ENCODE results near the gene KCMF1. TPM values are rescaled to one million over a fixed set of nuclear protein-coding genes. Genes with fewer than 3 reads are reported as not detected.

The KCMF1 gene
- total RNA-seq, 2 donors from 2014 or later, result 96.2 to 118 TPM

- Histone ChIP-seq H3K27ac (no peak overlapping the region), H3K27me3 (no peaks in the 10 kb centered on the region), H3K36me3 (no peaks in the 10 kb centered on the region), H3K9ac (ENCODE audit: low read depth in 2 of 2, low read length in 2 of 2) (no peak overlapping the region), H3K4me3 (no peak overlapping the region), H3K4me1 (no peaks in the 10 kb centered on the region), H3K9me3 (no peaks in the 10 kb centered on the region)
- no peak for DNase-seq
- intact Hi-C loops (cut with DNase I), result loop anchor here (5.0 kb wide), 1 partner anchor 84 kb away; no protein-coding TSS in a partner anchor
- no peak for TF ChIP-seq CTCF (IDR thresholded peaks at IDR 0.05)
Observed at GRCh38 chr2:85011747-85012146, 40.8 kb downstream of the KCMF1 start.

- TF ChIP-seq CTCF (IDR thresholded peaks at IDR 0.05), result no peak
- Histone ChIP-seq H3K4me1 (no peaks in the 10 kb centered on the region), H3K27me3 (no peaks in the 10 kb centered on the region), H3K9ac (ENCODE audit: low read depth in 2 of 2, low read length in 2 of 2) (no peak overlapping the region), H3K27ac (no peak overlapping the region), H3K9me3 (no peaks in the 10 kb centered on the region), H3K4me3 (no peak overlapping the region), H3K36me3 (no peaks in the 10 kb centered on the region)
- no peak for DNase-seq
- intact Hi-C loops (cut with DNase I), result loop anchor here (5.0 kb wide), 1 partner anchor 85 kb away; no protein-coding TSS in a partner anchor
Observed at GRCh38 chr2:85012431-85012830, 41.5 kb downstream of the KCMF1 start.

- H3K9me3 ChIP-seq, result no peaks in the 10 kb centered on the region
- H3K27me3 ChIP-seq, result no peaks in the 10 kb centered on the region
- DNase-seq, result no peak
- H3K36me3 ChIP-seq, result no peaks in the 10 kb centered on the region
- H3K9ac ChIP-seq (ENCODE audit: low read depth in 2 of 2, low read length in 2 of 2), result no peak overlapping the region
- H3K4me1 ChIP-seq, result no peaks in the 10 kb centered on the region
- TF ChIP-seq CTCF (IDR thresholded peaks at IDR 0.05), result no peak
- H3K4me3 ChIP-seq, result no peak overlapping the region
- no peak overlapping the region for H3K27ac ChIP-seq
- intact Hi-C loops (cut with DNase I), result loop anchor here (5.0 kb wide), 1 partner anchor 86 kb away; no protein-coding TSS in a partner anchor
Observed at GRCh38 chr2:85012855-85013254, 41.9 kb downstream of the KCMF1 start.

- Histone ChIP-seq H3K9me3 (no peaks in the 10 kb centered on the region), H3K36me3 (no peaks in the 10 kb centered on the region), H3K27me3 (no peaks in the 10 kb centered on the region), H3K27ac (peak overlapping the region; percentile 21), H3K4me3 (no peak overlapping the region), H3K9ac (ENCODE audit: low read depth in 2 of 2, low read length in 2 of 2) (no peak overlapping the region), H3K4me1 (no peaks in the 10 kb centered on the region)
- intact Hi-C loops (cut with DNase I), result no loop called here
- no peak for TF ChIP-seq CTCF (IDR thresholded peaks at IDR 0.05)
- no peak for DNase-seq
Observed at GRCh38 chr2:85015653-85016360, 44.8 kb downstream of the KCMF1 start.

GRCh38 chr2:85016446-85016845 lies 45.5 kb downstream of the KCMF1 start:
- peak overlapping the region; percentile 9 for H3K27ac ChIP-seq
- TF ChIP-seq CTCF (IDR thresholded peaks at IDR 0.05), result no peak
- no peaks in the 10 kb centered on the region for H3K36me3 ChIP-seq
- no peak overlapping the region for H3K4me3 ChIP-seq
- no peak for DNase-seq
- no peaks in the 10 kb centered on the region for H3K9me3 ChIP-seq
- no peak overlapping the region for H3K9ac ChIP-seq (ENCODE audit: low read depth in 2 of 2, low read length in 2 of 2)
- H3K27me3 ChIP-seq, result no peaks in the 10 kb centered on the region
- H3K4me1 ChIP-seq, result no peaks in the 10 kb centered on the region
- intact Hi-C loops (cut with DNase I), result no loop called here

Measured in colonic mucosa (tissue), 4 donors.